SH-SY5Y (cell line): Measurements from ENCODE around the gene TRDN.

Experiments
- GATA2 ChIP-seq: IDR thresholded peaks from 2 replicates; pipeline ENCODE4 v1.6.1; 2011; ENCODE audit warnings: mild to moderate bottlenecking, low read depth, low read length
- GATA3 ChIP-seq: IDR thresholded peaks from 2 replicates; pipeline ENCODE4 v1.6.1; 2011; ENCODE audit warnings: low read depth, mild to moderate bottlenecking, low read length, moderate library complexity

DNA sequence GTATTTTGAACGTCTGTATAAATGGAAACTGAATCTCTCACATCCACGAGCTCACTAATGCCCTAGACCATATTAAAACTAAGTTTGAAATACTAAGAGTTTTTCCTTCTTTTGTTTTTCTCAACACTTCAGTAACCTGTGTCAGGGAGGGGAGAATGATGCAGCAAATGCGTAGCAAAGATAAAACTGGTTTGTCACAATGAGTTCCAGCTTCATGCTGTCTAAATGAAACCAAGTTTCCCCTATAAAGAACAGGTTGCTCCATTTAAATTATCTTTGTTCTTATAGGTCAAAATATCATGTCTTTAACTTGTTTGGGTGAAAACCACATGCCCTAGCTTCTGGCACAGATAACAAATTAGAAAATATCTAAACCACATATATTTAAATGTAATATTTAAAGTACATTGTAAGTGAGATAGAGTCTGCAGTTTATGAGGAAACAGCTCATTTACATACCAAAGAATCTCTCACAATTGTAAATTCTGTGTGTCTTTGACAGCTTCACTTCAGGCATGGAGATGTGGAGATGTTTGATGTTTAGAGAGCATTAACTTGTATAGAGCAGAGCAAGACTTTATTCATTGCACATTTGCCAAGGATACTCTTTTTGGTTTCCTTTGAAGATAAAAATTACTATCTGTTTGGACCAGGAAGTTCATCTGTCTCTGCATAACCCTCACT lies 7.3 kb downstream of the TRDN start:
- TF ChIP-seq GATA2 (no peak), GATA3 (no peak)
